RPMI7951 (cell line): ENCODE data around the gene SND1. TPM values are rescaled to one million over a fixed set of nuclear protein-coding genes. Genes with fewer than 3 reads are reported as not detected.
A peak's percentile ranks its signal among the peaks of the same experiment; 100 is the strongest.

Experiments used
- DNase-seq: peaks from one replicate; pipeline ENCODE4 v3.0.0-alpha.2; 2012; ENCODE audit warnings: low read depth
- total RNA-seq: library from RNA; depleted of rRNA; stranded (reverse); fragments of >200 nt; shearing (Covaris generic); gene quantifications from 2 replicates; pipeline ENCODE4 v1.2.3, GENCODE V29; 2014

The SND1 gene
- total RNA-seq, 1 experiment from 2014 or later = 148 TPM

DNA sequence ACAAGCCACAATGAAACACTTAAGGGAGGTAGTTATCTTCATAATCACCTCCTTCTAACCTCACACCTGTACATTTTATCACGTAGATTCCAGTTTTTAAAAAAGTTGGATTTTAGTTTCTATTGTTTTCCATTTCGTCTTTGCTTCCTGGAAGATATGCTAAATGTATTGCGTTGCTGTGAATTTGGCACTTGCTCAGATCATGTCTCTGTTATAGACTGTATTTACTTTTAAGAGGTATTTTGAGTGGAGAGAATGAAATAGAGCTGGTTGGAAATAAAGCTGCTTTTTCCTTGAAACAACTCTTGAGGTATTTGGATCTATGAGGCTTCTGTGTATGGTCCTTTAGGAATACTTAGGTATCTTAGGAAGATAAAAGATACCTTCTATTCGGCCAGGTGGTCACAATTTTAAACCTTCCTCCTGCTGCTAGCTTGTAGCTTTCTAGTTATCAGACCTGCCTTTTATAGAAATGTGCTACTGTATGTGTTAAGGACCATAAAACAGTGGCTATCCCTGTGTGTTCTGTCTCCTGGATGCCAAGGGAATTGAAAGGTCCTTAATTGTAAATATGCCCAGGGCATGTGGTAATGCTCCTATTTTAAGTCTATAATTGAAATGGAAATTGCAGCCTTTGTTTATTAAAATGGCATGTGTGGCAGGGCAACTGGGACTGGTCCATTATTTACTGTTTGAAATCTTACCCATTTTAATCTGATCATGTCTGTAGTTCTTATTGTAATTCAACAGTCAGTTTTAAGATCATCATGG lies 147.7 kb downstream of the SND1 start:
- DNase-seq = no peak

DNA sequence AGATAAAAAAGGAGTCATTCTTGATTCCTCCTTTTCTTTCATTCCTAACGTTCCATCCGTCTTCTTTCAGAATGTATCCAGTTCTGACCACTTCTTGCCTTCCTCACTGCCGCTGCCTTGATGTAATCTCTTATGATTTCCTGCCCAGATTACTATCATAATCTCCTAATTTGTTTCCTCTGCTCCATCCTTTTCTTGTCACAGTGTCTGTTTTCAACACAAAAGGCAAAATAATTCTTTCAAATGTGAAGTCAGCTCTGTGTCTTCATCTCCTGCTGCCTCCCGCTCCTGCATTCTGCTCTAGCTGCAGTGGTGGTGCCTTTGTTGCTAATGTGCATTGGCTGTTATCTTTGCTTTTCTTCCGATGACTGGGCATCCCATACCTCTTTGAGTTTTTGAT lies 150.9 kb downstream of the SND1 start:
- DNase-seq = no peak

- DNase-seq = peak; percentile 14
Observed at GRCh38 chr7:127803626-127804025, 151.6 kb downstream of the SND1 start.

- DNase-seq = no peak
Observed at GRCh38 chr7:127807340-127807739, 155.3 kb downstream of the SND1 start.

GRCh38 chr7:127807829-127808228 lies 155.8 kb downstream of the SND1 start:
- no peak for DNase-seq

GRCh38 chr7:127809261-127809702 lies 157.3 kb downstream of the SND1 start:
- peak; percentile 82 for DNase-seq

GRCh38 chr7:127810113-127810512 lies 158.1 kb downstream of the SND1 start:
- no peak for DNase-seq

GRCh38 chr7:127810696-127811660 lies 159.0 kb downstream of the SND1 start:
- peak; percentile 16 for DNase-seq

GRCh38 chr7:127812540-127812939 lies 160.5 kb downstream of the SND1 start:
- DNase-seq = no peak

DNA sequence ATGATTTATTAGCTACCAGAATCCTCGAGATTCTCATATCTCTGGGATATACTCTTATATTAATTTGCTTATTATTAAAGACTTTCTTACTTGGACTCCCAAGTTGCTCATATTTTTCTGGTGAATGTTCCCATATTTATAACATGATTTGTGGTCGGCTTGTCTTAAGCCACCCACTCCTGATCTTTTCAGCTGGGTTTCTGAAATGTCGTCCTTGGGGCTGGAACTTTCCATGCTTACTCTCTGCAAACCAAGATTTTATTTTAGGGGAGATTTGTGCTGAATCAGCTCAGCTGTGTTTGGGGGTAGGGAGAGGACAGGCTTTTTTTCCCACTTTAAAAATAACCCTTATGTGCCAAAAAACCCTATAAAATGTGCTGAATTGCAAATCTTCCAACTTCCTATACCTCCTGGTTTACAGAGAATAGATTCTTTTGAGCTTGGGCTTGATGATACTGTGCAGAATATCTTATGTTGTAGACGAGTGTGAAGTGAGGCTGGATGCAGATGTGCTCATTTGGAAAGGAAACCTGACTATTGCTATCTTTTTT lies 162.1 kb downstream of the SND1 start:
- DNase-seq = no peak

GRCh38 chr7:127815631-127816145 lies 163.7 kb downstream of the SND1 start:
- no peak for DNase-seq

DNA sequence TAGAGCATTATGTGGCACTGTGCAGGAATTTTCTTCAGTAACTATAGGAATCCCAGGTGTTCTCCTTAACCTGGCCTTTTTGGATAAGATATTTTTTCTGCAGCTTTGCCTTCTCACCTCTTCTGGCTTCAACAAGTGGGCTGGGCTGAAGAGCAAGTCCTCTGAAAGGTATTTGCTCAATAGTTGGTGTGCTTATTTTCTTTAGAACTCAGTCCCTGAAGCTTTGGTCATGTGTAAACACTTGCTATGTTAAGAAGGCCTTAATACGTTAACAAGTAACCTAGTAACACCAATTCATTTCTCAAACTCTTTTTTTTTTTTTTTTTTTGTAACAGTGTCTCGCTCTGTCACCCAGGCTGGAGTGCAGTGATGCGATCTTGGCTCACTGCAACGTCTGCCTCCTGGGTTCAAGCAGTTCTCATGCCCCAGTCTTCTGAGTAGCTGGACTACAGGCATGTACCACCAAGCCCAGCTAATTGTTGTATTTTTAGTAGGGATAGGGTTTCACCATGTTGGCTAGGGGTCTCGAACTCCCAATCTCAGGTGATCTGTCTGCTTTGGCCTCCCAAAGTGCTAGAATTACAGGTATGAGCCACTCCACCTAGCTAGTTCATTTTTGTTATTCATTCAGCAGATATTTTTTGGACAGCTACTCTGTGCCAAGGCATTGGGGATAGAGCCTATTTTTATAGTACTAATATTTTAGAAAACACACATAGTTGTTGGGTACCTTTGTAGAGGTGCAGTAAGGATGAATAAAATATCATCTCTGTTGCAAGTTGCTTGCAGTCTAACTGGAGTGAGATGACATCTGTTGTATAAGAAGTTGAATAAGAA lies 164.6 kb downstream of the SND1 start:
- DNase-seq = no peak

GRCh38 chr7:127817466-127817865 lies 165.5 kb downstream of the SND1 start:
- no peak for DNase-seq

- no peak for DNase-seq
Observed at GRCh38 chr7:127818306-127818705, 166.3 kb downstream of the SND1 start.

DNA sequence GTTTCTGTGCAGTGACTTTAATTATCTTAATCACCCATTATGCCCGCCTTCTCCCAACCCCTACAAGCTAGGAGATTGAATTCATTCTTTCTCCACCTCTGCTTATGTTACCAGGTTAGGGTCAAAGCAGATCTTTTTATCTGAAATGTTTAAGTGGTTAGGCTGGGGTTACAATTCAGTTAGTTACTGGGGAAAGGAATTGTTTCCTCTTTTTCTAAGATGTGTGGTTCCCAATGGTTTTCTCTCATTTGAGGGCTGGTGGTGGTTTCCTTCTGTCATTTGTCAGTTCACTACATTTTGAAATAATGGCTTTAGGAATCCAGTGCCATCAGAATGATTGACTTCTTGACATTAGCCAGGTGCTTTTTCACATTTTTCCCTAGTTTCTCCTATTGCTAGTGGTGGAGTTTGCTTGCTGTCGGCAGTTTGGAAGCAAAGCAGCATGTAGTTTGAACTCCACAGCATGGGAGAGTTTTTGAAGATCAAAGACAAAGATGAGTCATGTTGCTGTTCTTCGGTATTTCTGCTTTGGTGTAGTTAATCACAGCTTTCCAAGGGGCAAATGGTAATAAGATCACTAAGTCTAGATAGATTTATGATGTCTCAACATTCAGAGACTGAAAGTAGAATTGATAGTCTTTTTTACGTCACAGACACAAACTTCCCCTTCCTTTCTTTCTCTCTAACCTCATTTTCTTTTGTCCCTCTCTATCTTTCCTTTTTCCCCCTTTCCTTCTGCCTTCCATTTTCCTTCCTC lies 168.2 kb downstream of the SND1 start:
- peak; percentile 85 for DNase-seq

- DNase-seq = no peak
Observed at GRCh38 chr7:127820732-127821085, 168.7 kb downstream of the SND1 start.

GRCh38 chr7:127821146-127821545 lies 169.2 kb downstream of the SND1 start:
- no peak for DNase-seq

DNA sequence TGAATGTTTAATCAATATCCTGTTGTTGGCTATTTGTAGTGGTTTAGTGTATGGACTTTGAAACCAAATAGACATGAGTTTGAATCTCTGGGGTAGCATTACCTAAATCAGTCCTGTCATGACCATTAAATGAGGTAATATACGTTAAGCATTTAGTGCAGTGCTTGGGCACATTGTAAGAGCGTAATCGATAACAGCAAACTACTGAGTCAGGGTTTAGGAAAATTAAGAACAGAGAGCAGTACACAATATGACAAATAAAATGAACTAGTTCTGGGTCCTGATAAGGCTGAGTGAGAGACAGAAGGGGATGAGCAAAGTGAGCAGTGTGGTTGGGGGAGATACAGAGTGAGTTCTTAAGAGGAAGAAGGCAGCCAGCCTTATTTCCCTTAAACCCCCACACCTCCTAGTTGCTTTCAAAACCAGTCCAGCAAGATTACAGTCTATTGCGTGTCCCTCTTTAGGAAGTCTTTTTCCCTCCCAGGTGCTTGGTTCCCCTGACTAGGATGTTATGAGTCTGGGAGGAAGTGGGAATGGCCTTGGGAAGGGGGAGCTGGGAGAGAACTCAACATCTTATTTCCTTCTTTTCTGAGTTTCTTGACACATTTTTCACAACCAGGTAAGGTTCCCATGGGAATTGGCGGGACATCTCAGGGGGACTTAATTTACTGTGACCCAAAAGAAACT lies 171.0 kb downstream of the SND1 start:
- no peak for DNase-seq

GRCh38 chr7:127824682-127825081 lies 172.7 kb downstream of the SND1 start:
- DNase-seq = no peak
